SU-DHL-6 (cell line): ENCODE measurements around the gene LPCAT1.

Experiments
- H2AFZ ChIP-seq: fragments of 200-600 bp; sonication (generic); 2 replicates; pipeline ENCODE4 v1.6.1; 2014; ENCODE audit warnings: low read depth, mild to moderate bottlenecking, moderate library complexity, mixed read lengths, antibody characterized with exemption, low read length; ENCODE audit not compliant: severe bottlenecking
- H3F3A ChIP-seq: fragments of 200-600 bp; shearing (Covaris generic); 2 replicates; pipeline ENCODE4 v1.6.0; 2016; ENCODE audit warnings: antibody characterized with exemption, mild to moderate bottlenecking; ENCODE audit not compliant: insufficient read depth
- H3K27ac ChIP-seq: fragments of 200-600 bp; sonication (generic); 2 replicates; pipeline ENCODE4 v1.5.1; 2016; ENCODE audit warnings: low read depth, mild to moderate bottlenecking, low read length, moderate library complexity, mixed read lengths
- H3K27me3 ChIP-seq: fragments of 200-600 bp; sonication (generic), shearing (Covaris generic); 2 replicates; pipeline ENCODE4 v1.6.0; 2014; ENCODE audit warnings: mild to moderate bottlenecking, low read length
- H3K36me3 ChIP-seq: fragments of 200-600 bp; sonication (generic); 2 replicates; pipeline ENCODE4 v1.6.1; 2014; ENCODE audit warnings: mild to moderate bottlenecking, low read length, mixed read lengths
- H3K4me2 ChIP-seq: fragments of 300-600, 200-600 bp; shearing (Covaris generic), sonication (generic); 2 replicates; pipeline ENCODE4 v1.6.0; 2014; ENCODE audit warnings: low read length, low read depth, mild to moderate bottlenecking; ENCODE audit not compliant: poor library complexity, severe bottlenecking
- H3K4me3 ChIP-seq: fragments of 200-600 bp; sonication (generic); 2 replicates; pipeline ENCODE4 v1.5.1; 2014; ENCODE audit warnings: antibody characterized with exemption, low read length, mild to moderate bottlenecking, mixed read lengths; ENCODE audit not compliant: insufficient read depth, poor library complexity, severe bottlenecking
- H3K79me2 ChIP-seq: fragments of 200-600 bp; sonication (generic); 2 replicates; pipeline ENCODE4 v1.6.1; 2014; ENCODE audit warnings: mild to moderate bottlenecking, low read length, moderate library complexity; ENCODE audit not compliant: insufficient read depth
- H3K9ac ChIP-seq: fragments of 200-600 bp; sonication (generic); 2 replicates; pipeline ENCODE4 v1.7.0; 2014; ENCODE audit warnings: mild to moderate bottlenecking, low read length
- H3K9me2 ChIP-seq: fragments of 200-600 bp; sonication (generic); replicated peaks from 2 replicates; pipeline ENCODE4 v1.6.1; 2014; ENCODE audit warnings: low read length; ENCODE audit not compliant: insufficient read depth
- H3K9me3 ChIP-seq: fragments of 200-600 bp; sonication (generic); 2 replicates; pipeline ENCODE4 v1.6.1; 2014; ENCODE audit warnings: low read length, mixed read lengths; ENCODE audit not compliant: insufficient read depth
- H4K20me1 ChIP-seq: fragments of 200-600 bp; sonication (generic); 2 replicates; pipeline ENCODE4 v1.6.1; 2014; ENCODE audit warnings: low read depth, mild to moderate bottlenecking, antibody characterized with exemption, low read length, moderate library complexity, mixed read lengths
- EZH2phosphoT487 ChIP-seq: fragments of 200-600 bp; sonication (generic), shearing (Covaris generic); conservative IDR thresholded peaks from 2 replicates; pipeline ENCODE4 v1.6.1; 2018; ENCODE audit warnings: mild to moderate bottlenecking, antibody characterized with exemption, low read length, moderate library complexity, mixed read lengths
- TF ChIP-seq, protein P1 (sequence below): fragments of 200-600 bp; sonication (generic); IDR thresholded peaks from one replicate; pipeline ENCODE4 v1.5.1; 2017; ENCODE audit warnings: antibody characterized with exemption, mild to moderate bottlenecking, low read length, moderate library complexity; ENCODE audit not compliant: insufficient read depth, poor library complexity, severe bottlenecking

Gene LPCAT1

DNA sequence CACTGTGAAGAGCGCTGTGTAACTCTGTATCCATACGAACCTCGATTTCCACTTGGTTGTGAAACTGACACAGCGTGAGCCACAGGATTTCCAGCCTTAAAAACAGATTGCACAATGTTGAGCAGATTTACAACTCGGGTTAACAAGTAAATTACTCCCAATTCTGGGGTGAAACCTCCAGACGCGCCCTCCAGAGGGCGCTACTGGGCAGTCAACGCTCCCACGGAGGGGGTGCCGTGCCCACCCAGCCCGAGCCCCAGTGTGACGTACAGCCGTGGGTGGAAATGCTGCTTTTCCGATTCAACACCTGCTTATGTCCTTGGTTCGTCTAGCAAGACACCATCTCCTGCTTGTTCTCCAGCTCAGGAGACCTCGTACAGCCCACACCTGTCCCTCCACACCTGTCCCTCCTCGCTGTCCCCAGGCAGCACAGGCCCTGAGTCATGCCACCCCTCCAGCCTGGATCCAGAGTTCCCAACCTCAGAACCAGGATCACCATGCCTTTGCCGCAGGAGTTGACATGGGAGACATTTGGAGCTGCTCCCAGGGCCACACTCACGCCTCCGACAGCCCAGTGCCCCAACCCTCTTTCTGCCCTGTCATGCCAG is 44.1 kb downstream of the LPCAT1 start:
- no peaks in the 10 kb centered on the region for H3K9me2 ChIP-seq
- H3K27ac ChIP-seq = peak overlapping the region; percentile 61
- H3F3A ChIP-seq = no peaks in the 10 kb centered on the region
- H3K36me3 ChIP-seq = 0 out of 2 replicates have a peak, but pooled peaks cover 2% of the 10 kb centered on the region
- no peak overlapping the region for H3K4me2 ChIP-seq
- H3K27me3 ChIP-seq = no peaks in the 10 kb centered on the region
- H3K9ac ChIP-seq = peak overlapping the region; percentile 20; the same call in 1 of the 2 replicates
- H3K79me2 ChIP-seq = no peaks in the 10 kb centered on the region
- TF ChIP-seq EZH2phosphoT487 = no peak
- TF ChIP-seq, protein P1, sequence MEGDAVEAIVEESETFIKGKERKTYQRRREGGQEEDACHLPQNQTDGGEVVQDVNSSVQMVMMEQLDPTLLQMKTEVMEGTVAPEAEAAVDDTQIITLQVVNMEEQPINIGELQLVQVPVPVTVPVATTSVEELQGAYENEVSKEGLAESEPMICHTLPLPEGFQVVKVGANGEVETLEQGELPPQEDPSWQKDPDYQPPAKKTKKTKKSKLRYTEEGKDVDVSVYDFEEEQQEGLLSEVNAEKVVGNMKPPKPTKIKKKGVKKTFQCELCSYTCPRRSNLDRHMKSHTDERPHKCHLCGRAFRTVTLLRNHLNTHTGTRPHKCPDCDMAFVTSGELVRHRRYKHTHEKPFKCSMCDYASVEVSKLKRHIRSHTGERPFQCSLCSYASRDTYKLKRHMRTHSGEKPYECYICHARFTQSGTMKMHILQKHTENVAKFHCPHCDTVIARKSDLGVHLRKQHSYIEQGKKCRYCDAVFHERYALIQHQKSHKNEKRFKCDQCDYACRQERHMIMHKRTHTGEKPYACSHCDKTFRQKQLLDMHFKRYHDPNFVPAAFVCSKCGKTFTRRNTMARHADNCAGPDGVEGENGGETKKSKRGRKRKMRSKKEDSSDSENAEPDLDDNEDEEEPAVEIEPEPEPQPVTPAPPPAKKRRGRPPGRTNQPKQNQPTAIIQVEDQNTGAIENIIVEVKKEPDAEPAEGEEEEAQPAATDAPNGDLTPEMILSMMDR = peak; percentile 80
- H3K9me3 ChIP-seq = no peaks in the 10 kb centered on the region
- H3K4me3 ChIP-seq = no peak overlapping the region
- no peaks in the 10 kb centered on the region for H4K20me1 ChIP-seq
- no peak overlapping the region for H2AFZ ChIP-seq

DNA sequence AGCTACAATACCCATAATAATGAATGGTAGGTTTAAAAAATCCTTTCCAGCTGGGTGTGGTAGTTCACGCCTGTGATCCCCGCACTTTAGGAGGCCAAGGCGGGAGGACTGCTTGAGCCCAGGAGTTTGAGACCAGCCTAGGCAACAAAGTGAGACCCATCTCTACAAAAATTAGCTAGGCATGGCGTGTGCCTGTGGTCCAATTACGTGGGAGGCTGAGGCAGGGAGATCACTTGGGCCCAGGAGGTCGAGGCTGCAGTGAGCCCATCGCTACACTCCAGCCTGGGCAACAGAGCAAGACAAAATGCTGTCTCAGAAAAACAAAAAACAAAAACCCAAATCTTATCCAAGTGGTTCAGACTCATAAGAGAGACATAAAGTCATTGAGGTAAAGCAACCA is 44.7 kb downstream of the LPCAT1 start:
- no peak overlapping the region for H3K4me3 ChIP-seq
- H2AFZ ChIP-seq = no peak overlapping the region
- no peak for TF ChIP-seq EZH2phosphoT487
- H4K20me1 ChIP-seq = no peaks in the 10 kb centered on the region
- H3F3A ChIP-seq = no peaks in the 10 kb centered on the region
- H3K27me3 ChIP-seq = no peaks in the 10 kb centered on the region
- no peak overlapping the region for H3K27ac ChIP-seq
- H3K36me3 ChIP-seq = 0 out of 2 replicates have a peak, but pooled peaks cover 2% of the 10 kb centered on the region
- H3K9ac ChIP-seq = no peak overlapping the region
- no peak overlapping the region for H3K4me2 ChIP-seq
- H3K9me2 ChIP-seq = no peaks in the 10 kb centered on the region
- no peaks in the 10 kb centered on the region for H3K79me2 ChIP-seq
- H3K9me3 ChIP-seq = no peaks in the 10 kb centered on the region

DNA sequence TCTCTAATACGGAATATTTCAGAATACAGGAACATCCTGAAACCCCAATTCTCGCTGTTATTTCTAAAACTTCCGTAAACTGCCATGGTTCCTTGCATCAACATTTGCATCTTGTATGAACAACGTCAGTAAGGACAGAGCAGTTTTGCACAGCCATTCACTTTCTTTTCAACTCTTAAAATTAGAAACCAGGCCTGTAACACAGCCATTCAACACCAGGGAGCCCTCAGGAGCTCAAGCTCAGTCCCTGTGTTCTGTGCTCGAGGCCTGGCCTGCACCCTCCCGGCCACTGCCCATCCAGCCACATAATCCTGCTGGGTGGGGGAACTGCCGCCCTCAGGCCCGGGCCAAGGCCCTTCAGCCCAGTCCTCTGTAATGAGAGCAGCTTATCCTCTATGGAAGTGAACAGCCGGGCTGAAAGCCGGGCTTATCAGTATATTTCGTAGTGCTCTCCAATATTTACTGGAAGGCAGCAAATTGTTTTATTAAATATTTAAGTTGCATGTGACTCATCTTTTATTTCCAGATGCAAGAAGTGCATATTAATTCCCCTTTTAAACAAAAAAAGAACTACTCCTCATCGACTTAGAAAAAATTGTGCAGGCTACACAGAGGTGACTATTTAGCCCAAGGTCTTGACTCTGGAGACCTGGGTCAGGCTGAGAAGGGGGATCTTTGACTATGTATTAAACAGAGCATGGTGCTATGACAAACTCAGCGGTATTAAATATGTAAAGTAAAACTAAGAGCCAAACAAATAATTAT is 45.3 kb downstream of the LPCAT1 start:
- Histone ChIP-seq H3K36me3 (0 out of 2 replicates have a peak, but pooled peaks cover 2% of the 10 kb centered on the region), H3K9me2 (no peaks in the 10 kb centered on the region), H3K4me2 (no peak overlapping the region), H4K20me1 (no peaks in the 10 kb centered on the region), H3K27me3 (no peaks in the 10 kb centered on the region), H3F3A (no peaks in the 10 kb centered on the region), H3K79me2 (no peaks in the 10 kb centered on the region), H3K4me3 (no peak overlapping the region), H2AFZ (no peak overlapping the region), H3K9ac (no peak overlapping the region), H3K27ac (no peak overlapping the region), H3K9me3 (no peaks in the 10 kb centered on the region)
- no peak for TF ChIP-seq EZH2phosphoT487
- TF ChIP-seq, protein P1 = no peak

DNA sequence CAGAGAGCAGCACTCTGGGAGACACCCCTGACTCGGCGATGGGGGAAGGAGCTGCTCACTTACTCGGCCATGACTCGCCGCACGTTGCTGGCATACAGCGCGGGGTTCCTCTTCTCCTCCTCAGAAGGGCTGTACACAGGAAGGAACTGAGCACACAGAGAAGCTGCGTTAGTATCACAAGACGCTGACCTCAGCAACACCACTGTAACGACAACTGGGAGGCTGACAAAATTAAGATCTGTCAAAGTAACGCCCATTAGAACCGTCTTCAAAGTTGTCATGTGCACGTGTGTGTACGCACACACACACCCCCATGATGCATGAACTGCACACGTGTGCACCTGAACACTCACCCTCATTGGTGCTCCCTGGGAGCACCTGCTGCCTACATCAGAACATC is 46.4 kb downstream of the LPCAT1 start:
- H3K27ac ChIP-seq = no peak overlapping the region
- H3K79me2 ChIP-seq = no peaks in the 10 kb centered on the region
- H3K27me3 ChIP-seq = no peaks in the 10 kb centered on the region
- no peak for TF ChIP-seq EZH2phosphoT487
- TF ChIP-seq, protein P1 = no peak
- no peak overlapping the region for H3K9ac ChIP-seq
- no peak overlapping the region for H3K4me2 ChIP-seq
- H3K36me3 ChIP-seq = 0 out of 2 replicates have a peak, but pooled peaks cover 2% of the 10 kb centered on the region
- no peaks in the 10 kb centered on the region for H4K20me1 ChIP-seq
- no peak overlapping the region for H2AFZ ChIP-seq
- no peaks in the 10 kb centered on the region for H3K9me2 ChIP-seq
- H3K4me3 ChIP-seq = no peak overlapping the region
- no peaks in the 10 kb centered on the region for H3K9me3 ChIP-seq
- H3F3A ChIP-seq = no peaks in the 10 kb centered on the region
